Activated CD8-positive, alpha-beta memory T cell treated with anti-CD3 and anti-CD28 coated beads, Interleukin-2, amount 50 U/mL, for 24 hours (primary cell): ENCODE data around the gene AP3M1.
"Not testable (repeated sequence)": the region's sequence is repeated elsewhere in the genome, so short reads cannot be mapped to it uniquely, and the experiment has no call there.

Experiments
- DNase-seq: peaks from one replicate; pipeline ENCODE4 v3.0.0-alpha.2; 2020; ENCODE audit errors: extremely low read depth

AP3M1 gene, protein sequence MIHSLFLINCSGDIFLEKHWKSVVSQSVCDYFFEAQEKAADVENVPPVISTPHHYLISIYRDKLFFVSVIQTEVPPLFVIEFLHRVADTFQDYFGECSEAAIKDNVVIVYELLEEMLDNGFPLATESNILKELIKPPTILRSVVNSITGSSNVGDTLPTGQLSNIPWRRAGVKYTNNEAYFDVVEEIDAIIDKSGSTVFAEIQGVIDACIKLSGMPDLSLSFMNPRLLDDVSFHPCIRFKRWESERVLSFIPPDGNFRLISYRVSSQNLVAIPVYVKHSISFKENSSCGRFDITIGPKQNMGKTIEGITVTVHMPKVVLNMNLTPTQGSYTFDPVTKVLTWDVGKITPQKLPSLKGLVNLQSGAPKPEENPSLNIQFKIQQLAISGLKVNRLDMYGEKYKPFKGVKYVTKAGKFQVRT

DNA sequence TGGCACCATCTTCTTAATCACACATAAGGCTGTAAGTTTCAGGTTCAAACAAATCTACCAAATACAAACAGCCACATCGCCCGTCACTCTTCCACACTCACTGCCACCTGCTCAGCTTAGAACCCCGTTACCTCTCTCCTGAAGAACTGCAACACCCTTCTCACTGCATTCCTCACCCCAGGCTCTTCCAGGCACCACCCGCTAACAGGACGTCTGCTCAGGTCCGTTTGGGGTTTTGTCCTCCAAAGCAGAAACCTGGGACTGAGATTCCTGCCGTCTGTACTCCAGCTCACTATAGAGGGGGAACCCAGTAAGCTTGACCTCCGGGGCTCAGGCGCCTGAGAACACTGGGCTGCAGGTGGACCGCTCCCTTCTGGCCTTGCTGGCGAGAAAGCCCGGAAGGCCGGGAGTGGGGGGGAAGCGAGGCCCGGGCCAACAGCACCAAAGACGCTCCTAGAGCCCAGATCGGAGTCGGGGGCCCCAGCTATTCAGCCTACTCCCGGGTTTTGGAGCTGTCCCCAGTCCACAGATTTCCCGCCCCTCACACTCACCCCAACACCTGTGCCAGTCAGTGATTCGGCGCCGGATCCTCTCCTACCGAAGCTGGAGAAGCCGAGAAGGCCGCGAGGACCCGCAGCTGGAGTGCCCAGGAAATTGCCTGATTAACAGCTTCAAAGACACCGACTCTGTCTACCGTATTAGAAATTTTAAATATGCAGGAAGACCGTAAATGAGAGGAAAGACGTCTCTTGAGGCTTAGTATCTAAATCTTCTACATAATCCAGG is at the start of gene AP3M1:
Gene AP3M1 (minus strand): TSS at position 625 of the 786 bp plus-strand sequence. CDS start 12,449 bp downstream, outside the sequence.
- peak; percentile 63 for DNase-seq

DNA sequence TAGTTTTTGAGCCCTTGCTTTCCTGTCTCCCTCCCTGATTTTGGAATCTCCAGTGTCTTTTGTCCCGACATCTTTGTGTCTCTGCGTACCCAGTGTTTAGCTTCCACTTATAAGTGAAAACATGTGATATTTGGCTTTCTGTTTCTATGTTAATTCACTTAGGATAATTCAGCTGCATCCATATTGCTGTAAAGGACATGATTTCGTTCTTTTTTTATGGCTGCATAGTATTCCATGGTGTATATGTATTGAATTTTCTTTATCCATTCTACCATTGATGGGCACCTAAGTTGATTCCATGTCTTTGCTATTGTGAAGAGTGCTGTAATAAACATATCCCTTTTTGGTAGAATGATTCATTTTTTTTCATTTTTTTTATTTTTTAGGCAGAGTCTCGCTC is 48.7 kb upstream of the AP3M1 start:
- no peak for DNase-seq

DNA sequence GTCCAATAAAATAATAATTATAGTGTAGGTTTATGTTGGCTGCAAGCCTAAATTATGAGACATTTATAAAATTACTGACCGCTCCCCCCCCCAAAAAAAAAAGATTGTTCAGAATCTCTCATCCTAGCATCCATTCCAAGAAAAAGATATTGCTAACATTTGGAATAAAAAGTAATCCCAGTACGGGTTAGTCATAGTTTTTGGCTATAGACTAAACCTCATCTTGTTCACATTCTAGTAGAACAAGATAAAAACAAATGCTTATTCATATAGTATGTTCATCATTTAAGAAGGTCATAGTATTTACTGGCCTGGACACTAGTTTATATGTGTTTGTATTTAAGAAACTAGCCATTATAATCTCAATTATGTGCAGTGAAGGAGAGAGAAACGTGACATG is 44.4 kb upstream of the AP3M1 start:
- no peak for DNase-seq

DNA sequence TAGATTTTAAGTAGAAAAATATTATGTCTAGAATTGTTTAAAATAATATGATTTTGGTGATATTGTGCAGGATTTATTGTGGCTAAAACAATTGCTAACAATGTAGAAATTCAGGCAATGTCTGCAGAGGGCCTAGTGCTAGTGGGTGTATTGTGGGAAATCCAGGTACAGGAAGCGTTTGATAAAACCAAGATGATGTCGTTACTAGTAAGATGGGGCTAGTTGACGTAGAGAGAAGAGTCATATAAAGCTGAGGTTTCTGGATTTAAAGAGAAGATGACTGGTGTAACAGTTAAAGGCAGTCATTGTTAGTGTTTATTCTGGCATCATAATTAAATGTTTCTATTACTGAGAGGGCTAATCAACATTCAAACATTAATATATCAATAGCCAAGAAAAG is 43.9 kb upstream of the AP3M1 start:
- no peak for DNase-seq

DNA sequence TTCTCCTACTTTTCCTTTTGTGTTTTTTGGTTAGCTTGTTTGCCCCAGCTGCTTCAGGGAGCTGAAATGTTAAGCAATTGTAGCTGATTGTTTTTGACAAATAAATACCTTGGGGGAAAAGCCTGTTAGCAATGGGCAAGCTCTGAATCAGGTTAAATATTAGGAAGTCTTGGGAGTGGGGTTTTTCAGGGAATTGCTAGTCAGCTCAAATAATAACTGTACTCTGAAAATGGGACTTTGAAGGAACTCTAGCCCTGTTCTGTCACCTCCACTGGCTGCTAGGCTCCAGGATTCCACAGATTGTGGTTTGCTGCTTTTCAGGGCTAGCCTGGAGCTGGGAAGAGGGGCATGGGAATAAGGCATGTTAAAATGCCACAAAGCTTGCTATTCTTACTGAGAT is 39.9 kb upstream of the AP3M1 start:
- no peak for DNase-seq

DNA sequence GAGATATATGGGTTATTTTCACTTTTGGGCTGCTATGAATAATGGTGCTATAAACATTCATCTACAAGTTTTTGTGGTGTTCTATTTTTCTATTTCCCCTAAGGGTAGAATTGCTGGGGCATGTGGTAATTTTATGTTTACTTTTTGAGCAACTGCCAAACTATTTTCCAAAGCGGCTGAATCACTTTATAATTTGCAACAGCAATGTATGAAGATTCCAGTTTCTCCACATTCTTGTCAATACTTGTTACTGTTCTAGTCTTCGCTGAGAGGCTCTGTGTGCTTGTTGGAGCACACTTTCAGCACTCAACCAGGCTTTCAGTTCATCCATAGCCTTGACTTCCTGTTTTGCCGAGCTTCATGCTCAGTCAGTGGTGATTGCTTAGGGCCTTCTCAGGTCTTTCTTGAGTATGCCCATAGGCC is 39.4 kb upstream of the AP3M1 start:
- no peak for DNase-seq

DNA sequence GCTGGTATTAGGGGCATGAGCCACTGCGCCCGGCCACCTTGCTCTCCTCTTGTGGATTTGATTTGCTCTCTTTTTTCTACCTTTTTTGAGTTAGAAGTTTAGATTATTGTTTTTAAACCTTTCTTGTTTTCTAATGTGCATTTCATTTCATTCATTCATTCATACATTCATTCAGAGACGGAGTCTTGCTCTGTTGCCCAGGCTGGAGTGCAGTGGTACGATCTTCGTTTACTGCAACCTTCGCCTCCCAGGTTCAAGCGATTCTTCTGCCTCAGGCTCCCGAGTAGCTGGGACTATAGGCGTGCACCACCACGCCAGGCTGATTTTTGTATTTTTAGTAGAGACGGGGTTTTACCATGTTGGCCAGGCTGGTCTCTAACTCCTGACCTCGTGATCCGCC is 38.0 kb upstream of the AP3M1 start:
- DNase-seq = not testable (repeated sequence)

DNA sequence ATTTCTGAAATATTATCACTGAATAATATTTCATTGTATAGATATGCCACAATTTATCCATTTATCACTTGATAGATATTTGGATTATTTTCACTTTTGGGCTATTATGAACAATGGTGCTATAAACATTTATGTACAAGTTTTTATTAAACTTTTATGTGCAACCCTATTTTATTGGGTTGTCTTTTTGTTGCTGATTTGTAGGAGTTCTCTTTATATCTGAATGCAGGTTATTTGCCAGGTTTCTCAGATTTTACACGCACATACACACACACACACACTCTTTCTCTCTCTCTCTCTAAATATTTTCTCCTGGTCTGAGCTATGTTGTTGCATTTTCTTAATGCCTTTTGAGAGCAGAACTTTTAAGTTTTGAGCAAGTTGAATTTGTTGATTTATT is 36.6 kb upstream of the AP3M1 start:
- DNase-seq = no peak

DNA sequence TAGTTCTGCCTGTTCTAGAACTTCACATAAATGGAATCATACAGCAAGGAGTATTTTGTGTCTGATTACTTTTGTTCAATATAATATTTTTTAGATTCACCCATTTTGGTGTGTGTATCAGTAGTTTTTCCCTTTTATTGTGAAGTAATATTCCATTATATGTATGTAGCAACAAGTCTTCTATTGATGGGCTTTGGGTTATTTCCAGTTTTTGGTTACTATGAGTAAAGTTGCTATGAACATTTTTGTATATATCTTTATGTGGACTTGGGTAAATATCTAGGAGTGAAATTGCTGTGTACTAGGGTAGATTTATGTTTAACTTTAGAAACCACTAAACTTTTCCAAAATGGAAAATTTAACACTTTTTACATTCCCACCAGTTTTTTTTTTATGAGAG is 36.0 kb upstream of the AP3M1 start:
- DNase-seq = no peak

DNA sequence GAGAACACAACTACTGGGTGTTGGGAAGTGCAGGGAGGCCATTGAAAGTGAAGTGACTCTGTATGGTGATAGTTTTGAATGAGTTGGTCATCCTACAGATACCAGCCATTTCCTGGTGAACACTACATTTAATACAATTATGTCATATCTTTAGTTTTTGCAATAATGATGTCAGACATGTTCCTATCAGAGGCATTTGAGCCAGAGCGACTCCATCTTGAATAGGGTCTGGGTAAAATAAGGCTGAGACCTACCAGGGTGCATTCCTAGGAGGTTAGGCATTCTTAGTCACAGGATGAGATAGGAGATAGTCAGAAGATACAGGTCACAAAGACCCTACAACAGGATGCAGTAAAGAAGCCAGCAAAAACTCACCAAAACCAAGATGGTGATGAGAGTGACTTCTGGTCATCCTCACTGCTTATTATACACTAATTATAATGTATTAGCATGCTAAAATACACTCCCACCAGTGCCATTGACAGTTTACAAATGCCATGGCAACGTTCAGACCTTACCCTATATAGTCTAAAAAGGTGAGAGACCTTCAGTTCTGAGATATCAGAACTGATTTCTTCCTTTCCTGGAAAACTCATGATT is 28.6 kb upstream of the AP3M1 start:
- no peak for DNase-seq

DNA sequence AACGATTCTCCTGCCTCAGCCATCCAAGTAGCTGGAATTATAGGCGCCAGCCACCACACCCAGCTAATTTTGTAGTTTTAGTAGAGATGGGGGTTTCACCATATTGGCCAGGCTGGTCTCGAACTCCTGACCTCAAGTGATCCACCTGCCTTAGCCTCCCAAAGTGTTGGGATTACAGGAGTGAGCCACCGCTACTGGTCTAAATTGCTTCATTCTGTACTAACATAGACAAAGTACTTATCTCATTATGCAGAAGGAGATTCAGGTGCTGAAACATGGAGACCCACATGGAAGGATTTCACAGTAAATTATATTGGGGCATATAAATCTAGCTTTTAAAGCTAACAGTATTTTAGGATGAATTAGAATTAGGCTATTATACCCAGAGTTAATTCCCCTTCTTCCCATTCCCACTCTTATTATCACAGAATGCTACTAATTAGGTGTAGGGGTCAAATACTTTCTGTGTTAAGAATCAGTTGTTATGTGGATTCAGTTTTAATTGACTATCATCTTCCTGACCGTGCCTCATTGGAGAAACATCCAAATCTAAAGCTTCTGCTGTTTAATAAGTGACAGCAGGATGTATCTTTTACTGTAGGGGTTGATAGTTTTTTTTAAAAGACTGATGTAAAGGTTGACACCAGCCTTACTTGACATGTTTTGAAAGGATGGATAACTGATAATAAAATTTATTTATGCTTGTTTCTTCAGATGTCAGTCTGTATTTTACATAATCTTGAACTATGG is 27.6 kb upstream of the AP3M1 start:
- no peak for DNase-seq

DNA sequence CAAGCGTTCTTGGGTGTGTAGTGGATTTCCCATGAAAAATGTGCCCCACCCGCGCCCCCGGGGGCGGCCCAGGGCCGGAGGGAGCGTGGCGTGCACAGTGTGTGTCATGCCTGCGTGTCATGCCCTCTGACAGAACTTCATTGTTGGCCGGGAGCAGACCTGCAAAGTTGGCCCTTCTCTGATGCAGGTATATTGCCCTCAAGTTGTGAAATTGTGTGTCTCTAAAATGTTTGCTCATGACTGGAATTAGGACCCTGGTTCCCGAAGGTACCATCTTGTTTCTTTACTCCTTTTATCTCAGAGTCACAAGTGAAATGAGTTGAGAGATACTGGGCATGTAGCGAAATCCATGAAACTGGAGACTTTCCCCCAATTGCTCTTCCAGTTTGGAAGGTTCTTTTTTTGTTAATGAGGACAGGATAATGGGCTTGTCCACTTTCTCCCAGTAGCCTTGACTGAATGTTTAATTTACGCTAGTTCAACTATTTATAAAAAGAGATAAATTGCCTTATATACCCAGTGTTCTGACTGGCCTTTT is 26.6 kb upstream of the AP3M1 start:
- no peak for DNase-seq

DNA sequence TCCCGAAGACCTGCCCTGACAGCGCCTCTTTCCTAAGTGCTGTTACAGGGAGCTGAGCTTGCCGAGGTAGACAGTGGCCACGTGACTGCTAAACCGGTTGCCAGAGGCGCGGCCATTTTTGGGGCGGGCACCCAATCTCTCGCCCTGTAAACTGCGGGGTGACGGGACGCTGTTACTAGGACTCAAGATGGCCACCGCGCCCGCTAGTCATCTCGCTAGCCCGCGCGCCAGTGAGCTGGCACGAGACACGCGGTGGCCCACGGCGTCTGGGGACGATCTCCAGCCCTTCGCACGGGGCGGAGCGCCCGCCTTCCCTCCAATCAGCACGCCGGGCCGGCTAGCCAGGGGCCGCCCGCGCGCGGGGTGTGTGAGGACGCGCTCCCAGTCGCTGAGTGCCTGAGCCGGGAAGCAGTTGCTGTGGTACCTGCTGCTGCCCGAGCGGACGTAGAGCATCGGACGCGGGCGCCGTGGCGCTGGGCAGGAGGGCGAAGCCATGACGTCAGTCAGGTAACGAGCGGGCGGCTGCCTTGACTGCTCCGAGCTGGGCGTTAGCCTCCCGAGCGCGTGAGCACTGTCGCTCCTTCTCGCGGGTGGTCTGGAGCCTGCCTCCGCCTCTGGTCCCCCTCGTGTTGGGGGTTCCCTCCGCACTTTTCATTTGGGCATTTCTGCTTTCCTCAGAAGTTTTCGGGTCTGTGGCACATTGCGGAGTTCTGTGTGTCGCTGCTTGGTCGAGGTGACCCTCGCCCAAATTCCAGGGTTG is 25.9 kb upstream of the AP3M1 start:
- DNase-seq = peak; percentile 90

DNA sequence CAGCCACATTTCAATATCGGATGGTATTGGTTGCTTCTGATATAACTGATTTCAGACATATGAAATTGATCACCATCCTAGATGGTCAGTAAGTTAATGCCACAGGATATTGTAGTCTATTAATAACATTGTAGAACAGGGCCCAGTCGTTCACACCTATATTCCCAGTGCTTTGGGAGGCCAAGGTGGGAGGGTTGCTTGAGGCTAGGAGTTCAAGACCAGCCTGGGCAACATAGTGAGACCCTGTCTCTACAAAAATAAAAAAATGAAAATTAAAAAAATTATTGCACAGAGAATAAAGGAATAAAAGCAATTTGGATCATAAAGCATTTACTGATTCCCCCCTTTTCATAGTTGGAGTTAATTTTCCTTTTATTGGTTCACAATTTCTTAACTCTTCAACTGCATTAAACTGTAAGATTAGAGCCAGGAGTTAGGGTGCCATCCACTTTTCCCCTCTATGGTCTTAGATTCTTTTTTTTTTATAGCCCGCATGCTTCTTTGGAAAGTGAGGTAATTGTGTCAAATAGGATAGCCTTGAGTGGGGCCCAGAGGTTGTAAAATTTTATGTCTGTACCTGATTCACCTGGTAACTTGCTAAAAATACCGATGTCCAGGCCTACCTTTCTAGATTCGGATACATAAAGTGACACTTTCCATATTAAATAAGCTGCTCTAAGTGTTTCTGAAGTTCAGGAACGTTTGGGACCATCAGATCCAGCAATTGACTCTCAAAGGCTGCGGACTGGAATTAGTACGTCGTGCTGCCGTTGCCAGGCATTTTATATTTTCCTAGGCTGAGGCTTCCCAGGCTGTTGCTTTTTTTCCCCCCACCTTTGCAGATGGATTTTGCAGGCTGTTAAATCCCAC is 25.1 kb upstream of the AP3M1 start:
- DNase-seq = no peak

DNA sequence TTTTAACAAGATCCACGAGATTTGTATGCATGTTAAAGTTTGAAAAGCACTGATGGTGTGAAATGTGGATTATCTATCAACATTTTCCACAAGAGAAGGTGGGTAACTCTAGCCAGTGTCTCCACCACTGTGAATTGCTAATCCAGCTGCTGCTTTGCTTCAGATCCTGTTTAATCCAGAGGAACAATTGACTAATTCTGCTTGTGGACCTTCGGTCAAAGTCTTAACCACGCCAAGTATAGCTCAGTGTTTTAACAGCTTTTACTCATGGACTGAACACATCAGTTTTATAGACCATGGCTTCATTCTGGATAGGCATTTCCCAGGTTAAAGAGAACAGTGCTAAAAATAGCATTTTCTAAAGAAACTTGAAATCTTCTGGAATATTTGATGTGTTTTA is 23.9 kb upstream of the AP3M1 start:
- no peak for DNase-seq

DNA sequence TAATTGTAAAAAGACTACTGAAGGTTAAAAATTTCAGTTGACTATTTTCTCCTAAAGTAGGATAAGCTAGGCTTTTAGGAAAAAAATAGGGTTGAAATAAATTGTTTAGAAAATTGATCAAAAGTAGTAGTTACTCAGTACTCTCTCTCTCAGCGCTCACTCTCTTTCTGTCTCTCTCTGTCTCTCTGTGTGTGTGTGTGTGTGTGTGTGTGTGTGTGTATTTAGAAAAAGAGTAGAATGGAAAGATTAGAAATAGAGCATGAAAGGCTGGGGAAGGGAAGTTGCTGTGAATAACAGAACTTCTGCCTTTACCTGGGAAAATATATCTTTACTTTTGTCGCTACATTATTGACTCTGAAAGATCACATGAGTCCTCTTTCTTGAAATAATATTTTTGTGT is 21.0 kb upstream of the AP3M1 start:
- no peak for DNase-seq

DNA sequence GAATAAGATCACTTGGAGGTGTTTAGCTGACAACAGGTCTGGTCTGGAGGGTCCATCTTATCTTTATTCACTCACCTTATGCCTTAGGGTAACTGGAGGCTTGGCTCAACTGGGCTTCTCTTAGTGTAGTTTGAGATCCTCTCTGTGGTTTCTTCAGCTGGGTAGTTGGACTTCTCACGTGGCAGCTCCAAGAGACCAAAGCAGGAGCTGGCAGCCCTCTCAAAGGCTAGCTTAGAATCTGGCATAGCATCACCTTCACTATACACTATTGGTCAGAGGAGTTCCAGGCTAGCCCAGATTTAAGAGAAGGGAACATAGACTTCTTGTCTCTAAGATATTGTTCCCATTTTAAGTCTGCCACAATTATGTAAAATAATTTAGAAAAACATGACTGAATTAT is 16.8 kb upstream of the AP3M1 start:
- DNase-seq = no peak

DNA sequence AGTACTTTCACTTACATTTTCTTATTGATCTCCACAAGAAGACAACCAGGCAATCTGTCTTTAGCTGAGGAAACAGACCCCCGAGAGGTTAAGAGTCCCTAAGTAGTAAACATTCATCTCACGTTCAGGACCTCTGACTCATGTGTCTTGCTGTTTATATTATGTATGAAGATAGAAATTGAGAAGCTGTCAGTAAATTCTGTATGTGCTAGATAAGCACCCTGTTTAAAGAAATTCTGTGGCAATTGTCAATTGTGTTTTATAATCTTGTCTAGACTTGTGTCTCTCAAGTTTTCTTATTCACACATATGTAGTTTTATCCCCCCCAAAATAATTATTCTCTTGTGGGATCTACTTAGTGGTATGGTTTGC is 14.9 kb upstream of the AP3M1 start:
- DNase-seq = no peak

DNA sequence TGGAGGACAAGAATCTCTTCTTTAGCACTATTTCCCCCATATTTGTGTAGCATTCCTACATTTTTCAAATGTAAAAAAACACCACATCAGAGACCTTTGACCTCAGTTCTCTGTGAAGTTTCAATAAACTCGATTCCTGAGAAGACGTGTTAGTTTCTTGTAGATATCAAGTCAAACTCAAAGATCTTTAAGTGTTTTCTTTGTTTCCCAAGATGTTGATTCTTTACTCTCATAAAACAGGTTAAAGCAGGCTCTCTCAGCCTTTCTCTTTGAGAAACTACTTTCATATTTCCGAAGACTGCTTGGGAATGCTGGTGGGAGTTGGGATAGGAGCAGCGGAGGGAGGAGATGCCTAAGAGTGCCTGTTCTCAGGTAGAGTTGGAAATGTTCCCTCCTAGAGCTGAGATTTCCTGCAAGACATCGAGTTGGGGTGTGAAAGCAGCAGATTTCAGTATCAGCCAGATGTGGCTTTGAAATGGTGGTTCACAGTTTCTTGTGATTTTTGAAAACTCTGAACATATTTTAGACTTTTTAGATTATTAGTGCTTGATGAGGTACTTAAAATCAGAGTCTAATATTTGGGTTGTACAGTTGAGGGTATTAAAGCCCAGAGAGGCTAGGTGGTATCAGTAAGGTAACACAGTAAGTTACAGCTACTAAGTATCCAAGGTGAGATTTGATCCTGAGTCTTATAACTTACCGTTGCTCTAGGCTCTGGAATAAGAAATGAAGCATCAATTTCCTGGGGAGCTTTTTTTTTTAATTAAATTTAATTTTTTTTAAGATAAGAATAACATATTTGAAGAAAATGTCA is 14.3 kb upstream of the AP3M1 start:
- DNase-seq = no peak
